ENCODE results near the gene NRL. TPM values are rescaled to one million over a fixed set of nuclear protein-coding genes. Genes with fewer than 3 reads are reported as not detected.

The NRL gene
- total RNA-seq, 1 experiment from 2014 or later: 1.3 TPM

DNA sequence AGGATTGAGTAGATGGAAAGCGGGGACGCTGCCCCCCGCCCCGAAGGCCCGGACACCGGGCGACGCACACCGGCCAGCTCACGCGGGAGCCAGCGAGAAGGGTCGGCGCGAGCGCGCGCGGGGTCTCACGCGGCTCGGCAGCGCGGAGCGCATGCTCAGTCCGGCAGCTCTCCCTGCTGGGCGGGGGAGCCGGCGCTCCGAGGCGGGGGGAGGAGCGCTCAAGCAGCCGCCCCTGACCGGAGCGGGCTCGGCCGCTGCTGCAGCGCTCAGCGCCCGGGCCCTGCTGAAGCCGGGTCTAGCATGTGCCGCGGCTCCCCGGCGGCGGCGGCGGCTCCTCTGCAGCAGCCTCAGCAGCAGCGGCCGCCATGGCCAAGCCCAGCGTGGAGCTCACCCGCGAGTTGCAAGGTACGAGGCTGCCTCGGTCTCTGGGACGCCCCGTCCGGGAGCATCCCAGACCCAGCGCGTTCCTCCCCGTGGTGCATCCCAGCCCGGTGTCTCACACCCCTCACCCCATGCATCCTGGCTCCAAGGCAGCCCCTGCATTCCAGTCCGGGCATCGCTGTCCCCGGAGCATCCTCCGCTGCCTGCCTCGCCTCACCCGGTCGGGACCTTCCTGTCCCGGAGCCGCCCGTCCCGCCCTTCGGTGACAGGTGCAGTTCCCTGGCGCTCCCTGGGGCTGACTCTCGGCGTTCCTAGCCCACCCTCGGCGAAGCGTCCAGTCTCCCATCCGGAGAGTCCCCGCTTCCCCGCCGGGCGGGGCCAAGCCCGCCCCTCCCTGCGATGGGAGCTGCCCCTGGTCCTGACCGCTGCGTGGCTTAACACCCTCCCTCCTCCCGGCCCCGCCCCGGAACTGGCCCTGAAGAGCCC, 62.7 kb downstream of the NRL start, which contains the start of gene CARMIL3 (continued):
- TF ChIP-seq, protein P1, sequence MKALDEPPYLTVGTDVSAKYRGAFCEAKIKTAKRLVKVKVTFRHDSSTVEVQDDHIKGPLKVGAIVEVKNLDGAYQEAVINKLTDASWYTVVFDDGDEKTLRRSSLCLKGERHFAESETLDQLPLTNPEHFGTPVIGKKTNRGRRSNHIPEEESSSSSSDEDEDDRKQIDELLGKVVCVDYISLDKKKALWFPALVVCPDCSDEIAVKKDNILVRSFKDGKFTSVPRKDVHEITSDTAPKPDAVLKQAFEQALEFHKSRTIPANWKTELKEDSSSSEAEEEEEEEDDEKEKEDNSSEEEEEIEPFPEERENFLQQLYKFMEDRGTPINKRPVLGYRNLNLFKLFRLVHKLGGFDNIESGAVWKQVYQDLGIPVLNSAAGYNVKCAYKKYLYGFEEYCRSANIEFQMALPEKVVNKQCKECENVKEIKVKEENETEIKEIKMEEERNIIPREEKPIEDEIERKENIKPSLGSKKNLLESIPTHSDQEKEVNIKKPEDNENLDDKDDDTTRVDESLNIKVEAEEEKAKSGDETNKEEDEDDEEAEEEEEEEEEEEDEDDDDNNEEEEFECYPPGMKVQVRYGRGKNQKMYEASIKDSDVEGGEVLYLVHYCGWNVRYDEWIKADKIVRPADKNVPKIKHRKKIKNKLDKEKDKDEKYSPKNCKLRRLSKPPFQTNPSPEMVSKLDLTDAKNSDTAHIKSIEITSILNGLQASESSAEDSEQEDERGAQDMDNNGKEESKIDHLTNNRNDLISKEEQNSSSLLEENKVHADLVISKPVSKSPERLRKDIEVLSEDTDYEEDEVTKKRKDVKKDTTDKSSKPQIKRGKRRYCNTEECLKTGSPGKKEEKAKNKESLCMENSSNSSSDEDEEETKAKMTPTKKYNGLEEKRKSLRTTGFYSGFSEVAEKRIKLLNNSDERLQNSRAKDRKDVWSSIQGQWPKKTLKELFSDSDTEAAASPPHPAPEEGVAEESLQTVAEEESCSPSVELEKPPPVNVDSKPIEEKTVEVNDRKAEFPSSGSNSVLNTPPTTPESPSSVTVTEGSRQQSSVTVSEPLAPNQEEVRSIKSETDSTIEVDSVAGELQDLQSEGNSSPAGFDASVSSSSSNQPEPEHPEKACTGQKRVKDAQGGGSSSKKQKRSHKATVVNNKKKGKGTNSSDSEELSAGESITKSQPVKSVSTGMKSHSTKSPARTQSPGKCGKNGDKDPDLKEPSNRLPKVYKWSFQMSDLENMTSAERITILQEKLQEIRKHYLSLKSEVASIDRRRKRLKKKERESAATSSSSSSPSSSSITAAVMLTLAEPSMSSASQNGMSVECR (CRISPR knock-in tag; IDR thresholded peaks at IDR 0.05; ENCODE audit: borderline replicate concordance): peak; percentile 1
- TF ChIP-seq FOXP1 (CRISPR knock-in tag; IDR thresholded peaks at IDR 0.05; ENCODE audit: borderline replicate concordance): peak; percentile 84
- no peak for TF ChIP-seq TCF7 (CRISPR knock-in tag; IDR thresholded peaks at IDR 0.05; ENCODE audit: low read depth)
- TF ChIP-seq, protein P2, sequence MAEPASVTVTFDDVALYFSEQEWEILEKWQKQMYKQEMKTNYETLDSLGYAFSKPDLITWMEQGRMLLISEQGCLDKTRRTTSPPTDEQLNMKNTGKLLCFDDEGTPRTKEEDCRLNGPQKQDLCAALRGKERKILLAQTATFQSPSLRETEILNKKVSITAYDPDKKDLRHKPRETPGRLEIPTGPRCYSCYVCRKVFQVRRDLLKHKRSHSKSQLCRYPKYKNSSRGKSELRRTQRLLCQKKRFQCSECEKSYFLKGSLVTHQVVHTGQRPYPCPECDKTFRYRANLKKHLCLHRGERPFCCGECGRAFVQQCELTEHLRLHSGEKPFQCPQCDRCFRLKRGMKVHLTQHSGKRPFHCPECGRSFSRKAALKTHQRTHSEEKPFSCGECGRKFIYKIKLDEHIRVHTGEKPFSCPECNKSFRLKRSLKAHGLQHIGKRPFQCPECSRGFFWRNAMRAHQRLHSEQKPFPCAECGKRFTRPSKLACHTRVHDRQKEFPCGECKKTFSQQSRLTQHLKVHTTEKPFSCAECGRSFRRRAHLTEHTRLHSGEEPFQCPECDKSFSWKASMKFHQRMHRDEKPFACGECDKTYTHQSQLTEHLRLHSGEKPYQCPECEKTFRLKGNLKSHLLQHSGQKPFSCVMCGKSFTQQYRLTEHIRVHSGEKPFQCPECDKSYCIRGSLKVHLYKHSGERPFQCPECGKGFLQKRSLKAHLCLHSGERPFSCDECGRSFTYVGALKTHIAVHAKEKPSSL (CRISPR knock-in tag; conservative IDR thresholded peaks at IDR 0.05): no peak
- TF ChIP-seq GABPB1 (CRISPR knock-in tag; IDR thresholded peaks at IDR 0.05): peak; percentile 65
- TF ChIP-seq CREB1 (CRISPR knock-in tag; IDR thresholded peaks at IDR 0.05): peak; percentile 45; the same call in 1 of the 2 replicates
- TF ChIP-seq RELA (CRISPR knock-in tag; IDR thresholded peaks at IDR 0.05; ENCODE audit: borderline replicate concordance): peak; percentile 94
- TF ChIP-seq NR2C2 (CRISPR knock-in tag; IDR thresholded peaks at IDR 0.05): no peak
- no peak for TF ChIP-seq GRHL2 (CRISPR knock-in tag; IDR thresholded peaks at IDR 0.05; ENCODE audit: insufficient replicate concordance, severe bottlenecking)
- TF ChIP-seq ZNF232 (CRISPR knock-in tag; IDR thresholded peaks at IDR 0.05): peak; percentile 69; the same call in 1 of the 2 replicates
- peak; percentile 62; the same call in 1 of the 2 replicates for TF ChIP-seq ZNF219 (CRISPR knock-in tag; IDR thresholded peaks at IDR 0.05; ENCODE audit: borderline replicate concordance)
- peak; percentile 68; the same call in 1 of the 2 replicates for TF ChIP-seq ESRRA (CRISPR knock-in tag; IDR thresholded peaks at IDR 0.05; ENCODE audit: borderline replicate concordance)
- peak; percentile 75 for TF ChIP-seq FOXK1 (CRISPR knock-in tag; IDR thresholded peaks at IDR 0.05)
- TF ChIP-seq, protein P3, sequence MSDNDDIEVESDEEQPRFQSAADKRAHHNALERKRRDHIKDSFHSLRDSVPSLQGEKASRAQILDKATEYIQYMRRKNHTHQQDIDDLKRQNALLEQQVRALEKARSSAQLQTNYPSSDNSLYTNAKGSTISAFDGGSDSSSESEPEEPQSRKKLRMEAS (CRISPR knock-in tag; IDR thresholded peaks at IDR 0.05): peak; percentile 67
- TF ChIP-seq ZNF671 (CRISPR knock-in tag; IDR thresholded peaks at IDR 0.05): no peak
- TF ChIP-seq, protein P4, sequence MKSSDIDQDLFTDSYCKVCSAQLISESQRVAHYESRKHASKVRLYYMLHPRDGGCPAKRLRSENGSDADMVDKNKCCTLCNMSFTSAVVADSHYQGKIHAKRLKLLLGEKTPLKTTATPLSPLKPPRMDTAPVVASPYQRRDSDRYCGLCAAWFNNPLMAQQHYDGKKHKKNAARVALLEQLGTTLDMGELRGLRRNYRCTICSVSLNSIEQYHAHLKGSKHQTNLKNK (CRISPR knock-in tag; IDR thresholded peaks at IDR 0.05): no peak
- peak; percentile 17; the same call in 1 of the 2 replicates for TF ChIP-seq TEAD1 (CRISPR knock-in tag; IDR thresholded peaks at IDR 0.05)
- peak; percentile 60 for TF ChIP-seq NFE2L1 (CRISPR knock-in tag; IDR thresholded peaks at IDR 0.05)
- TF ChIP-seq ZNF138 (CRISPR knock-in tag; conservative IDR thresholded peaks at IDR 0.05): 0 out of 2 replicates have a peak, but pooled peaks have one; percentile 36
- TF ChIP-seq ETV6 (CRISPR knock-in tag; IDR thresholded peaks at IDR 0.05): 0 out of 2 replicates have a peak, but pooled peaks have one; percentile 62
- TF ChIP-seq ZBTB21 (CRISPR knock-in tag; IDR thresholded peaks at IDR 0.05; ENCODE audit: borderline replicate concordance): no peak; the same call in 1 of the 2 replicates
- TF ChIP-seq, protein P5, sequence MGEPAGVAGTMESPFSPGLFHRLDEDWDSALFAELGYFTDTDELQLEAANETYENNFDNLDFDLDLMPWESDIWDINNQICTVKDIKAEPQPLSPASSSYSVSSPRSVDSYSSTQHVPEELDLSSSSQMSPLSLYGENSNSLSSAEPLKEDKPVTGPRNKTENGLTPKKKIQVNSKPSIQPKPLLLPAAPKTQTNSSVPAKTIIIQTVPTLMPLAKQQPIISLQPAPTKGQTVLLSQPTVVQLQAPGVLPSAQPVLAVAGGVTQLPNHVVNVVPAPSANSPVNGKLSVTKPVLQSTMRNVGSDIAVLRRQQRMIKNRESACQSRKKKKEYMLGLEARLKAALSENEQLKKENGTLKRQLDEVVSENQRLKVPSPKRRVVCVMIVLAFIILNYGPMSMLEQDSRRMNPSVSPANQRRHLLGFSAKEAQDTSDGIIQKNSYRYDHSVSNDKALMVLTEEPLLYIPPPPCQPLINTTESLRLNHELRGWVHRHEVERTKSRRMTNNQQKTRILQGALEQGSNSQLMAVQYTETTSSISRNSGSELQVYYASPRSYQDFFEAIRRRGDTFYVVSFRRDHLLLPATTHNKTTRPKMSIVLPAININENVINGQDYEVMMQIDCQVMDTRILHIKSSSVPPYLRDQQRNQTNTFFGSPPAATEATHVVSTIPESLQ (CRISPR knock-in tag; IDR thresholded peaks at IDR 0.05): no peak
- TF ChIP-seq, protein P6, sequence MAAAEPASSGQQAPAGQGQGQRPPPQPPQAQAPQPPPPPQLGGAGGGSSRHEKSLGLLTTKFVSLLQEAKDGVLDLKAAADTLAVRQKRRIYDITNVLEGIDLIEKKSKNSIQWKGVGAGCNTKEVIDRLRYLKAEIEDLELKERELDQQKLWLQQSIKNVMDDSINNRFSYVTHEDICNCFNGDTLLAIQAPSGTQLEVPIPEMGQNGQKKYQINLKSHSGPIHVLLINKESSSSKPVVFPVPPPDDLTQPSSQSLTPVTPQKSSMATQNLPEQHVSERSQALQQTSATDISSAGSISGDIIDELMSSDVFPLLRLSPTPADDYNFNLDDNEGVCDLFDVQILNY (CRISPR knock-in tag; IDR thresholded peaks at IDR 0.05): peak; percentile 40
- TF ChIP-seq SP1 (CRISPR knock-in tag; conservative IDR thresholded peaks at IDR 0.05): peak; percentile 47
- no peak for TF ChIP-seq TEAD4 (CRISPR knock-in tag; IDR thresholded peaks at IDR 0.05)
- TF ChIP-seq, protein P7, sequence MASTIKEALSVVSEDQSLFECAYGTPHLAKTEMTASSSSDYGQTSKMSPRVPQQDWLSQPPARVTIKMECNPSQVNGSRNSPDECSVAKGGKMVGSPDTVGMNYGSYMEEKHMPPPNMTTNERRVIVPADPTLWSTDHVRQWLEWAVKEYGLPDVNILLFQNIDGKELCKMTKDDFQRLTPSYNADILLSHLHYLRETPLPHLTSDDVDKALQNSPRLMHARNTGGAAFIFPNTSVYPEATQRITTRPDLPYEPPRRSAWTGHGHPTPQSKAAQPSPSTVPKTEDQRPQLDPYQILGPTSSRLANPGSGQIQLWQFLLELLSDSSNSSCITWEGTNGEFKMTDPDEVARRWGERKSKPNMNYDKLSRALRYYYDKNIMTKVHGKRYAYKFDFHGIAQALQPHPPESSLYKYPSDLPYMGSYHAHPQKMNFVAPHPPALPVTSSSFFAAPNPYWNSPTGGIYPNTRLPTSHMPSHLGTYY (CRISPR knock-in tag; IDR thresholded peaks at IDR 0.05): no peak
- TF ChIP-seq MYBL2 (CRISPR knock-in tag; IDR thresholded peaks at IDR 0.05): peak; percentile 73; the same call in 1 of the 2 replicates
- peak; percentile 48; the same call in 1 of the 2 replicates for TF ChIP-seq ZNF317 (CRISPR knock-in tag; IDR thresholded peaks at IDR 0.05; ENCODE audit: borderline replicate concordance, low read depth)
